GM18909 (cell line): ENCODE data around the gene POLE3.
"Not testable (repeated sequence)": the region's sequence is repeated elsewhere in the genome, so short reads cannot be mapped to it uniquely, and the experiment has no call there.

ENCODE experiments used
- ATAC-seq: cut with Tn5 transposase; IDR thresholded peaks from one replicate; pipeline ENCODE4 v1.9.1; 2021; ENCODE audit warnings: mild to moderate bottlenecking; ENCODE audit not compliant: unreplicated experiment, poor library complexity

POLE3 gene

GRCh38 chr9:113406873-113407511 lies 3.5 kb downstream of the POLE3 start:
- ATAC-seq: peak; percentile 33

- ATAC-seq: not testable (repeated sequence)
These were observed 4.1 kb downstream of the POLE3 start for GRCh38 chr9:113406353-113406752.

DNA sequence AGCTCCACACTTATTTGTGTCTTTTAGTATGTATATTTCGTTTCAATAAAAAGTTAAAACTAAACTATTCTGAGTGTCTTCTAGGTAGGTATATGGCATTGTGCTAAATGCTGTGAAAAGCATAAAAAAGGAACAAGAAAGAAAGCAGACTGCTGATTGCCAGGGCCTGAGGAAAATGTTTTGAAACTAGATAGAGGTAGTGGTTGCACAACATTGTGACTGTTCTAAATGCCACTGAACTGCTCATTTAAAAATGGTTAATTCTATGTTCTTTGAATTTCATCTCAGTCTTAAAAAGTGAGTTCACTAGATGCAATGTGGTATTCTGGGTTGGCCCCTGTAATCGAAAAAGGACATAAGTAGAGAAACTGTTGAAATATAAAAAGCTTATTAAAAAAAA lies 6.8 kb downstream of the POLE3 start:
- no peak for ATAC-seq

DNA sequence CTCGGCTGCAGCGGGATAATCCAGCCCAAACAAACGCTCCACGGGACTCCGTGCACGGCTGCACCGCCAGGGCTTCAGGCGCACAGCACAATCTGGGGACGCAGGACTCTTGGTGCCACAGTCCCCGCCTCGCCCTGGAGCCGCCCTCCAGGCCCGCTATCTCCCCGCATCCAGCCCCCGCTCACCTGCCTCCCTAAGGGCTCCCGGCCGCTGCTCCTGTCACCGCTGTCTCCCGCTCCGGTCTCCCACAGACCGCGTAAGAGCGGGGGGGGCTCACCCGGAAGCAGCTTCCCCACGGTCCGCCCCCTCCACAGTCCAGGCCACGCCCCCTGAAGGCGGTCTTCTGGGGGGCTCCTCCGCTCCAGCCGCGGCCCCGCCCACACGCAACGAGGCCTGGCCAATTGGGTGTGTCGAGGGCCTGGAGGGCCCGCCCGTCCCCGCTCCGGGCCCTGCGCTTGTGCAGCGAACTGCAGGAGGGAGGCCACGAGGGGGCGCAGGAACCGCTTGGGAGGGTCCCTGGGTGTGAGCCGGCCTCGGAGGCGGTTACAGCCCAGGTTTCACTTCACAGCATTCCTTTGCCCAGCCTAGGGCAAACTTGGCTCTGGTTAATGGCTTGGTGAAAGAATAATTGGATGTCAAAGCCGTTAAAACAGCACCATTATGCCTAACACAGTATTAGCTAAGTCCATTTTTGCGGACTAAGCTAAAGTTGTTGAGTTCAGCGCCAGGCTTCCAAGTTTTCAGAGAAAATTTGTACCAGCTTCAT lies 9.3 kb downstream of the POLE3 start, which contains the start of gene ALAD:
Gene ALAD, minus strand, starts transcription at position 258 of the 766 bp plus-strand sequence. CDS start 7,725 bp downstream, outside the sequence.
- ATAC-seq: peak; percentile 99

DNA sequence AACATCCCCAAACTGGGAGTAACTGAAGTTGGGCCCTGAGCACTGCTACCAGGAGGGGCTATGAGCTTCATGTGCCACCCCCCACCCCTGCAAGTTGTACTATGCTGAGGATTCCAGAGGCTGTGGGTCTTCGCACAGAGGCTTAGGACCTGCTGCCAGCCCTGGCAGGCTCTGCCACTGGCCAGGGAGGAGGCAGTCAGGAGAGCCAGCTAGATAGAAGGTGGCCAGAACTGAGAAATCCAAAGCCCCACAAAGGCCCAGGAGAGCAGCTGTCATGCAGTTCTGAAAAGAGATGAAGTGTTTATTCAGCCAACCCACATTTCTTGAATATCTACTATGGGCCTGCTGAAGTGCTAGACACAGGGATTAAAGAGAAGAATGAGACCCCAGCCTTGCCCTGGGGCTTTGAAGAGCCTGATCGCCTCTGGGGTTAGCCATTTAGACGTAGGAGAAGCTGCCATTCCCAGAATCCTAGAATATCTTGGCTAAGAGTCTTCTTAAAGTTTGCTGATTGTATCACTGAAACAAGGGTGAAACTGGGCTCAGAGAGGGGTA lies 10.8 kb downstream of the POLE3 start:
- no peak for ATAC-seq

DNA sequence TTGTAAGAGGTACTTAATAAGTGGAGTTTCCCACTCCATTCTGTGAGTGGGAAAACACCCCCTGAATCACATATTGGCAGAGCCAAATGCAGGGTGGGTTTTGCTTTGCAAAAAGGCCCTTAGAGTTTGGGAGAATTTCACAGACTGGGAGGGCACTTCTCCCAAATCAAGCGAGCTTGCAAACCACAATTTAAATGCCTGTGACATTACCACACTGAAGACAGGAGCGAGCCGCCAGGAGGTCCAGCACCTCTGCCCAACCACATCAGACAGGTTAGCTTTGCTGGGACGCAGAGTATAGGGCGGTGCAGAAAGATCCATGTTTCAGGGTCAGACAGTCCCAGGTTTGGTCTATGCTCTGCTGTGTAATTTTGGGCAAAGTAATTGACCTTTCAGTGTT lies 11.7 kb downstream of the POLE3 start:
- ATAC-seq: no peak

GRCh38 chr9:113397203-113397631 lies 13.3 kb downstream of the POLE3 start:
- no peak for ATAC-seq

DNA sequence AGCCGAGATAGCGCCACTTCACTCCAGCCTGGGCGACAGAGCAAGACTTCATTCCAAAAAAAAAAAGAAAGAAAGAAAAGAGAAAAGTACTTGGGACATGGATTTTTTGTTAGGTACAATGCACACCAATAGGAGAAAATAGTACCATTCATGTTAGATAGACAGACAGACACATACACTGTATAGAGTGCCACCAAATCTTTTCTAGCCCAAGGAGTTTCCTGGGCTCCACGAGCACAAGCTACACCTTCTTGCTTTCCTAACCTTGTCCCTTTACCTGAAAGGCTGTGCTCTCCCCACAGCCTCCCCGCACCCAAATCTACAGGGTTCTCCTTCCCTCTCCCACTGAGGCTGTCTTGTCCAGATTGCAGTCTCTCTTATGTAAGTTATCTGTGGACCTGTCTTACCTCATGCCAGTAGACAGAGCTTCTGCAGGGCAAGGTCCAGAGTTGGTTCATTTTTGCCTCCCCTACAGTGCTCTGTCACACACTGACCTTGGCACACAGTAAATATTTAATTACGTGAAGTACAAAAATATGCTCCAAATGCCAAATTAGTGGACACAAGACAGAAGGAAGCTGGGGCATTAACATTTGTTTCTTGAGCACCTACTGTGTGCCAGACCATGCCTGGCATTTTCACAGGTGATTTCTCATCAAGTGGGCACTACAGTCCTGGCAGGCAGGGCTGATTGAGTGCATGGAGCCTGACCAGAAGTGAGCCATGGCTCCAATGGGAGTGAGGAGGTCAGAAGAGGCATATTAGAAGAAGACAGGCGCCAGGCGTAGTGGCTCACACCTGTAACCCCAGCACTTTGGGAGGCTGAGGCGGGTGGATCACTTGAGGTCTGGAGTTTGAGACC lies 15.2 kb downstream of the POLE3 start:
- no peak for ATAC-seq

DNA sequence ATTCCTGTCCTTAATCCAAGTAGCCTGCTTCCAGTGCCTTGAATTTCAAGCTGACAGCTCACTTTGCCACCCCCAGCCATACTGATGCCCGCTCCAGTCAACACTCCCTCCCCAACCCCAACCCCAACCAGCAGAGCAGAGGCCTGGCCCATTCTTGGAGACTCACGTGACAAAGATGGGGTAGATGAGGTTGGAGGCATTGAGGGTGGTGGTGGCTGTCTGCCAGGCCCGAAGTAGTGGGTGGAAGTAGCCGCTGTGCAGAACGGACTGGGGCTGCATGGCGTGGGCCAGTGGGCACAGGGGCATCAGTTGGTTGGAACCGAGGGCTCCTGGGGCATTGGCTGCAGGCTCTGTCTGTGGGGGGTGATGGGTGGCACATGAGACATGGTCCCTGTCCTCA lies 17.2 kb downstream of the POLE3 start:
- no peak for ATAC-seq

DNA sequence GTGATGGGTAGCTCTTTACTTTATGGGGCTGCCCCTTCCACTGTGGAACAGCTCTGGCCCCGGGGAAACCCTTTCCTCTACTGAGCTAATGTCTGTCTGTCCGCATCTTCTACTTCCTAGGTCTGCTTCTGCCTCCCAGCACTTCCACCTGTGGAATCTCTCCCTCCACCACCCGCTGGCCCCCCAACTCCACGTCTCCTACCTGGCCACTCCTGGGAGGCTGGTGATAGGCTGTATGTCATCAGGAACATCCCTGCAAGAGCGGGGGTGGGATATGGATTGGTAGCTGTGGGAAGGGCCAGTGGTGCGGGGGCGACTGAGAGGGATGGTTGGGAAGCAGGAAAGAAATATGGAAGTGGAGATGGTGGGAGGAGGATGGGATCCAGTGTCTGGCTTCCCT lies 18.6 kb downstream of the POLE3 start:
- no peak for ATAC-seq

DNA sequence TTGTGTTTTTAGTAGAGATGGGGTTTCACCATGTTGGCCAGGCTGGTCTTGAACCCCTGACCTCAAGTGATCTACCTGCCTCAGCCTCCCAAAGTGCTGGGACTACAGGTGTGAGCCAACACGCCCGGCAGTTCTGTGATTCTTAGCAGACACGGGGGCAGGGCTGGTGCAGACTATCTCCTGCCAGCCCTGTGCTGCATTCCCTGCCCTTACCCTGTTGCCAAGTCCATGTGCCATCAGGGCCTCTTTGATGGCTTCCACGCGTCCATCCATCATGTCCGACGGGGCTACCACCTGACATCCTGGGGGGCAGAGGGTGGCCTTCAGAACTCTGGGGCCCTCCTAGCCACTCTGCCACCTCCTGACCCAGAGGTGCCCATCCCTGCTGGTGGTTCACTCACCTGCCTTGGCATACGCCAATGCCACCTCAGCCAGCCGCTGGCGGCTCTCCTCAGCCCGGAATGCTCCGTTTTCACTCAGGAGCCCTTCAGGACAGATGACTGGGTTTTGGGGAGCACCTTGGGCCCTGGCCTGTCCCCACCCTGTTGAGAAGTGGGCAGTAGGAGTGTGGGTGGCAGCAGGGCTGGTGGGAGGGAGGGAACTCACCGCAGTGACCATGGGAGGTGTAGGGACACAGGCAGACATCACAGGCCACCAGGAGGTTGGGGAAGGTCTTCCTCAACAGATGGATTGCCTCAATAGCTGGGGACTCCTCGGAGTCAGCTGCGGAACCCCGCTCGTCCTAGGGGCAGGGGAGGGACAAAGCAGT lies 20.1 kb downstream of the POLE3 start:
- ATAC-seq: no peak

GRCh38 chr9:113389451-113389850 lies 21.0 kb downstream of the POLE3 start:
- no peak for ATAC-seq

DNA sequence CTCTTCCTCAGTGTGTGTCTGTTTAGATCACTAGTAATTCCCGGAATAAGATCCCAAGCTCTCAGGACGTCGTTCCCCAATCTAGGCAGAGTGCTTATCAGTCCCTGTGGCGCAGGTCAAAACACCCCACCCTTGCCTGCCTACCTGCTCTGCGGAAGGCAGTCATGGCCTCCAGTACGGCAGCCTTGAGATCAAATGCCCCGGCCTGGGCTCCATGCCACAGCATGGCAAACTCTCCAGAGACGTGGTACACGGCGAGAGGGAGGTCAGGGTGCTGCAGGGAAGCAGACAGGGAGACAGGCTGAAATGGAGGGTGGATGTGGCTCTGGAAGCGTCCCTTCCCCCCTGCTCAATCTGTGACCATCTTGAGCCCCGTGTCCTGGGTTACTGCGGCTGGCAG lies 21.6 kb downstream of the POLE3 start:
- no peak for ATAC-seq

DNA sequence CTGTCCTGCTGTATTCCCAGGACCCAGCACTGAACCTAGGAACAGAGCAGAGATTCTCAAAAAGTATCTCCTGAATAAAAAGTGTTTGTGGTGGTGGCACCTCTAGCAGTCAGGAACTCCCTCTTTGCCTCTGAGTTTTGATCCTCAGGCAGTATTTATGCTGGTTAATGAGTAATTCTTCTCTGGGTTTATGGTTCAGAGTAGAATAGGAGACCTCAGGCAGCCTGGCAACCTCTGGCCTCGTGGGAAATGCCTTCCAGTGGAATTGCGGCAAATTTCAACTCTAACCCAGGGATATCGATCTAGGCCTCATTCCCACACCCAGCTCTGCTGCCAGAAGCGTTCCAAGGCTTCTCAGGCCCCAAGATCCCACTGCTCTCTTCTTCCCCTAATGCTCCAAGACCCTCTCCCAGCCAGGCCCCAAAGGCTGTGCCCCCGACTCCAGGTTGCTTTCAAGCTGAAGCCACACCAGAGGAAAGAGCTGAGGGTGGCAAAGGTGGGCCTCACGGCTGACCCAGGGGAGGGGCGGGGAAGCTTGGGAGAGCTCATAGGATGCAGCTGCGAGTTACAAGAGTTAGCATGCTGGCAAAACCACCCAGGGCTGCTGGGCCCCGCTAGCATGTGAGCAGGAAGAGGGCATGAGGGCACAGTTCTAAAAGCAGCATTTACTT lies 22.8 kb downstream of the POLE3 start:
- ATAC-seq: no peak

- no peak for ATAC-seq
These were observed 23.7 kb downstream of the POLE3 start for GRCh38 chr9:113386571-113387393.

DNA sequence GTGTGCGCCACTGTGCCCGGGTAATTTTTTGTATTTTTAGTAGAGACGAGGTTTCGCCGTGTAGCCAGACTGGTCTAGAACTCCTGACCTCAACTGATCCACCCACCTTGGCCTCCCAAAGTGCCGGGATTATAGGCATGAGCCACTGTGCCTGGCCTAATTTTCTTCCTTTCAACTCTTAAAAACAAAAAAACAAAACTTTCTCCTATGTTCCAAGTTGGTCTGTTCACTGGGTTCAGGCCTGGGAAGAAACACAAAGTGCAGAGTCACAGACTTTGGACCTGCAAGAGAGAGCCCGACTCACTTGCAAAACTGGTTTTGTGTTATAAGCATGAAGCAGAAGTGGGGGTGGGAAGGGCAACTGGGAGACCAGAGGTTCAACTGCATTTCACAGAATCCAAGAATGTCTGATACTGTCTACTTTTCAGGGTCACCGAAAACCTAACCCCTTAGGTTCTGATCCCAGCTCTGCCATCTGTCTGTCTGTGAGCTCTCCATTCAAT lies 28.5 kb downstream of the POLE3 start:
- ATAC-seq: no peak

- ATAC-seq: not testable (repeated sequence)
These were observed 29.0 kb downstream of the POLE3 start for GRCh38 chr9:113381441-113381840.

DNA sequence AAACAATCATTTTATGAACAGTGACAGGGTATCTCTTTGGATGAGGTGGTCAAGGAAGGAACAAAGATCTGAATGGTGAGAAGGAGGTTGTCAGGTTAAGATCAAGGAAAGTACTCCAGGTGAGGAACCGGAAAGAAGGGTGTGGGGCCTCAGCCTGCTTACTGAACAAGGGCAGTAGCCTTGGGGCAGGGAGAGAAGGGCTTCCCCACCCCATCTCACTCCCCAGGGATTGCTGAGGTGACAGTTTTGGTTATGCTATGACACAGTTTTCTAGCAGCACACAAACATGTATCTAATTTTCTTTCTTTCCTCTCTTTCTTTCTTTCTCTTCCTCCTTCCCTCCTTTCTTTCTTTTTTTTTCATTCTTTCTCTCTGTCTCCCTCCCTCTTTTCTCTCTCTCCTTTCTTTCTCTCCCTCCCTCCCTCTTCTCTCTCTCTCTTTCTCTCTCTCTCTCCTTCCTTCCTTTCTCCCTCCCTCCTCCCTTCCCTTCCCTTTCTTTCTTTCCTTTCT lies 29.6 kb downstream of the POLE3 start:
- ATAC-seq: peak; percentile 59
